Effector memory CD8-positive, alpha-beta T cell (primary cell): ENCODE results near the gene FAM227B.
"Not testable (repeated sequence)": the region's sequence is repeated elsewhere in the genome, so short reads cannot be mapped to it uniquely, and the experiment has no call there.

ENCODE experiments used
- ATAC-seq: fragments of 150-1000 bp; cut with Tn5 transposase; replicated peaks from 2 replicates; pipeline ENCODE4 v1.10.0; 2021; ENCODE audit warnings: mild to moderate bottlenecking, moderate library complexity
- DNase-seq, 3 experiments: peaks; one replicate each; pipeline ENCODE4 v3.0.0; 2021
- H3K27ac Mint-ChIP-seq, 2 donors: one replicate each; pipeline ENCODE4 v1.8.0; 2022; ENCODE audit warnings: mild to moderate bottlenecking in 2 of 2, mixed read lengths in 2 of 2, moderate library complexity in 2 of 2
- H3K27me3 Mint-ChIP-seq, 2 donors: one replicate each; pipeline ENCODE4 v1.8.0; 2022; ENCODE audit warnings: mixed read lengths in 2 of 2
- H3K36me3 Mint-ChIP-seq: one replicate; pipeline ENCODE4 v1.8.0; 2022; ENCODE audit warnings: mild to moderate bottlenecking, moderate library complexity, mixed read lengths; ENCODE audit not compliant: insufficient read depth
- H3K4me1 Mint-ChIP-seq, 2 donors: one replicate each; pipeline ENCODE4 v1.8.0; 2022; ENCODE audit warnings: low read depth in 2 of 2, mixed read lengths in 2 of 2
- H3K4me3 Mint-ChIP-seq, 2 donors: one replicate each; pipeline ENCODE4 v1.8.0; 2022; ENCODE audit warnings: mild to moderate bottlenecking in 2 of 2, mixed read lengths in 2 of 2, moderate library complexity in 2 of 2
- H3K9me3 Mint-ChIP-seq, 2 donors: one replicate each; pipeline ENCODE4 v1.8.0; 2022; ENCODE audit warnings: mixed read lengths in 2 of 2

FAM227B gene

DNA sequence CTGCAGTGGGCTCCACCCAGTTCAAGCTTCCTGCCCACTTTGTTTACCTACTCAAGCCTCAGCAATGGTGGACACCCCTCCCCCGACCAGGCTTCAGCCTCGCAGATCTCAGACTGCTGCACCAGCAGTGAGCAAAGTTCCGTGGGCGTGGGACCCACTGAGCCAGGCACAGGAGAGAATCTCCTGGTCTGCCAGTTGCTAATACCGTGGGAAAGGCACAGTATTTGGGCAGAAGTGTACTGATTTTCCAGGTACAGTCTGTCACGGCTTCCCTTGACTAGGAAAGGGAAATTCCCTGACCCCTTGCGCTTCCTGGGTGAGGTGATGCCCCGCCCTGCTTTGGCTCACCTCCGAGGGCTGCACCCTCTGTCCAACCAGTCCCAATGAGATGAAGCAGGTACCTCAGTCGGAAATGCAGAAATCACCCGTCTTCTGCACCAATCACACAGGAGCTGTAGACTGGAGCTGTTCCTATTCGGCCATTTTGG, 27.7 kb downstream of the FAM227B start:
- peaks cover 3 to 16% of the 10 kb centered on the region in 2 donors for H3K9me3 Mint-ChIP-seq
- H3K36me3 Mint-ChIP-seq, ATAC-seq: not testable (repeated sequence)

DNA sequence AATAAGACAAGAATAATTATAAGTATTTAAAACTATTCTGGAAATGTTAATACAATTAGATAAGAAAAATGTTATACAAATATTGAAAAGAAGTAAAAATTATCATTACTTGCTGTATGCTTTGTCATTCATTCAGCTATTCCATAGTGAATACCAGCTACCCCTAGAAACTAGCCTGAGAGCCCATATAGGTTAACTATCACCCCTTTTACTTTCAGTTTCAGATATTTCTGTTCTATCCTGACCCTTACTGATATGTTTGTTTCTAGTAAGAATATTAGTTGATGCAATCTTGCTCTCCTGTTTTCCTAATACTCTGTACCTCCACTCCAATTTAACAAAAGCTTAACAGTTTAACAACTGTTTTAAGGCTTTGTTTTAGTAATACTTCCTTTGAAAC, 31.6 kb downstream of the FAM227B start:
- H3K27ac Mint-ChIP-seq: peak overlapping the region; percentile 41 to 57
- DNase-seq: no peak
- H3K4me1 Mint-ChIP-seq: peaks cover 3 to 6% of the 10 kb centered on the region in 2 donors
- peaks cover 4% of the 10 kb centered on the region for H3K36me3 Mint-ChIP-seq
- peak overlapping the region in 1 of 2 donors; percentile 23 for H3K4me3 Mint-ChIP-seq
- ATAC-seq: peak; percentile 40
- no peaks in the 10 kb centered on the region for H3K27me3 Mint-ChIP-seq
- peaks cover 0 to 7% of the 10 kb centered on the region in 2 donors for H3K9me3 Mint-ChIP-seq

More for the DNA sequence above, 27.7 kb downstream of the FAM227B start:
- H3K27me3 Mint-ChIP-seq, DNase-seq, H3K27ac Mint-ChIP-seq, H3K4me1 Mint-ChIP-seq, H3K4me3 Mint-ChIP-seq: not testable (repeated sequence)

DNA sequence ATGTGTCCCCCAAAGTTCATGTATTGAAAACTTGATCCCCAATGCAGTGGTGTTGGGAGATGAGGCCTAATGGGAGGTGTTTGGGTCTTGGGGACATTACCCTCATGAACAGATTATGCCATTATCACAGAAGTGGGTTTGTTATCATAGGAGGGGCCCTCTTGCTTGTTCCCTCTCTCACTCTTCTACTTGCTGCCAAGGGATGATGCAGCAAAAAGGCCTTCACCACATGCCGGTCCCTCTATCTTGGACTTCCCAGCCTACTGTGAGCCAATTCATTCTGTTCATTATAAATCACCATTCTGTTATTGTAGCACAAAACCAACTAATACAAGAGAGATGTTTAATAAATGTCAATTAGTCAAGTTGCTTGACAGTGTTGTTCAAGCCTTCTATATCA, 47.2 kb downstream of the FAM227B start:
- no peaks in the 10 kb centered on the region for H3K4me1 Mint-ChIP-seq
- H3K4me3 Mint-ChIP-seq: no peak overlapping the region
- H3K27me3 Mint-ChIP-seq: no peaks in the 10 kb centered on the region
- no peak overlapping the region for H3K27ac Mint-ChIP-seq
- H3K9me3 Mint-ChIP-seq: peaks cover 4 to 22% of the 10 kb centered on the region in 2 donors
- no peak for DNase-seq
- no peak for ATAC-seq
- H3K36me3 Mint-ChIP-seq: no peaks in the 10 kb centered on the region

DNA sequence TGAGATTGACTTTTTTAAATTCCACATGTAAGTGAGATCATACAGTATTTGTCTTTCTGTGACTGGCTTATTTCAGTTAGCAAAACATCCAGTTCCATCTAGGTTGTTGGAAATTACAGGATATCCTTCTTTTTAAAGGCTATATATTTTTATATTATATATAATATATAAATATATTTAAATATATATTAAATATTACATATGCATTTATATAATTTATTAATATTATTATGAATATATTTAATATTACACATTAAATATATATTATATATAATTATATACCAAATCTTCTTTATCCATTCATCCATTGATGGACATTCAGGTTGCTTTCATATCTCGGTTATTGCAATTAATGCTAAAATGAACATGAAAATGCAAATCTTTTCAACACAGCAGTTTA, 49.9 kb downstream of the FAM227B start:
- no peak overlapping the region for H3K27ac Mint-ChIP-seq
- H3K4me1 Mint-ChIP-seq: no peaks in the 10 kb centered on the region
- no peak for ATAC-seq
- H3K4me3 Mint-ChIP-seq: no peak overlapping the region
- peaks cover 4 to 22% of the 10 kb centered on the region in 2 donors for H3K9me3 Mint-ChIP-seq
- H3K27me3 Mint-ChIP-seq: no peaks in the 10 kb centered on the region
- H3K36me3 Mint-ChIP-seq: no peaks in the 10 kb centered on the region
- DNase-seq: no peak

DNA sequence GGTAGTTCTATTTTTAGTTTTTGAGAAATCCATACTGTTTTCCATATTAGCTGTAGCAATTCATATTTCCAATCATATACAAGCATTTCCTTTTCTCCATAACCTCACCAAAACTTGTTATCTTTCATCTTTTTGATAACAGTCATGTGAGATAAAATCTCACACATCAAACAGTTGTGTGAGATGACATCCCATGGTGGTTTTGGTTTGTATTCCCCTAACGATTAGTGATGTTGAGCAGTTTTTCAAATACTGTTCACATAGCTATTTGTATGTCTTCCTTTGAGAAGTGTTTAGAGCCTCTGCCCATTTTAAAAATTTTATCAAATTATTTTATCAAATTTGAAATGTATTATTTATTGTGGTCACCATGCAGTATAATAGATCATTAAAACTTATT, 50.4 kb downstream of the FAM227B start:
- Mint-ChIP-seq H3K9me3 (peaks cover 4 to 22% of the 10 kb centered on the region in 2 donors), H3K27me3 (no peaks in the 10 kb centered on the region), H3K27ac (no peak overlapping the region), H3K4me1 (no peaks in the 10 kb centered on the region), H3K4me3 (no peak overlapping the region), H3K36me3 (no peaks in the 10 kb centered on the region)
- ATAC-seq: no peak
- no peak for DNase-seq

DNA sequence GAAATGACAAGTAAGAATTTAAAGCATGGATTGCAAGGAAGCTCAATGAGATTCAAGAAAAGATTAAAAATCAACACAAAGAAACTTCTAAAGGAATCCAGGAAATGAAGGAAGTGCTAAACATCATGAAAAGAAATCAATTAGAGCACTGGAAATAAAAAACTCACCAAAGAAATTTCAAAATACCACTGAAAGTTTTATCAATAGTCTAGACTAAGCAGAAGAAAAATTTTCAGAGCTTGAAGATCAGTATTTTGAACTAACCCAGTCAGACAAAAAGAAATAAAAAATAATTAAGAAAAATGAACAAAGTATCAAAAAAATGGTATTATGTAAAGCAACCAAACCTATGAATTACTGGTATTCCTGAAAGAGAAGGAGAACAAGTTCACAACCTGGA, 60.6 kb downstream of the FAM227B start:
- no peak for DNase-seq
- H3K36me3 Mint-ChIP-seq: no peaks in the 10 kb centered on the region
- H3K27ac Mint-ChIP-seq: no peak overlapping the region
- peaks cover 18 to 23% of the 10 kb centered on the region in 2 donors for H3K9me3 Mint-ChIP-seq
- no peak for ATAC-seq
- no peaks in the 10 kb centered on the region for H3K4me1 Mint-ChIP-seq
- no peak overlapping the region for H3K4me3 Mint-ChIP-seq
- H3K27me3 Mint-ChIP-seq: peaks cover under 1 to 5% of the 10 kb centered on the region in 2 donors

DNA sequence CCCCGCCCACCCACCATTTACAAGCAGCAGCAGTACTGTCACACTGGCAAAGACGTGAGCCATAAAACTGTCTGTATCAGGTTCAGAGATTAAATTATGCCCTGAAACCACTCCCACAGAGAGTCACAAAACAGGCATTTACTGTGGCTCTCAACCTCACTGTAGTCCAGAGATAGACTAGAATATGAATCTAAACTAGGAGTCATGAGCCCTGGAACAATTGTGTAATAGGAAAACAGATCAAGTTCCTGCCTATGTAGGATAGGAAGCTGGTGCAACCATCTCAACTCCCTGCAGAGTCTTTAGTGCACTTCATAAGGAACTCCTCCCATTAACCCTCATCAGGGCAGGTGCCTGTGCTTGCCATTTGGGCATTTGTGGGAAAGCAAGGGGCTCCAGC, 61.7 kb downstream of the FAM227B start:
- H3K36me3 Mint-ChIP-seq: no peaks in the 10 kb centered on the region
- no peak overlapping the region for H3K4me3 Mint-ChIP-seq
- H3K27me3 Mint-ChIP-seq: peaks cover 5 to 9% of the 10 kb centered on the region in 2 donors
- ATAC-seq: no peak
- no peak for DNase-seq
- peaks cover 22 to 23% of the 10 kb centered on the region in 2 donors for H3K9me3 Mint-ChIP-seq
- H3K4me1 Mint-ChIP-seq: no peaks in the 10 kb centered on the region
- H3K27ac Mint-ChIP-seq: peak overlapping the region in 1 of 2 donors; percentile 76

DNA sequence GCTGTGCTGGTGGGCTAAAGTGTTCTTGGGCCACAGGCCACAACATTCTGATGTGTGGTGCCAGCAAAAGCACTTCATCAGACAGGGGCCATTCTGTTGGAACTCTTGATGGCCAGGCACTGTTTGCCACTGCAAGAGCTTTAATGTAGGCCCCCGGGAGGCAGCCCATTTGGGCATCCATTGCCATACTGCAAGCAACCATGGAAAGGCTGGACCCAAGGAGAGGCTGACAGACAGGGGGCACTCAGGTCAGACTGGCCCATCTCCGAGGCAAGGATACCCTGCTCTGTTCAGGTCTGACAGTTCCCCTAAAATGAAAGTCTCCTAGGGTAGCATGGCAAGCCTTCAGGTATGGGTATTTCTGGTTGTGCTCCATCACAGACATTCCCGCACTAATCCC, 64.2 kb downstream of the FAM227B start:
- DNase-seq: no peak
- Mint-ChIP-seq H3K9me3 (peaks cover 18 to 39% of the 10 kb centered on the region in 2 donors), H3K4me3 (no peak overlapping the region), H3K36me3 (no peaks in the 10 kb centered on the region), H3K27ac (no peak overlapping the region), H3K4me1 (no peaks in the 10 kb centered on the region), H3K27me3 (peaks cover 5 to 17% of the 10 kb centered on the region in 2 donors)
- ATAC-seq: no peak

DNA sequence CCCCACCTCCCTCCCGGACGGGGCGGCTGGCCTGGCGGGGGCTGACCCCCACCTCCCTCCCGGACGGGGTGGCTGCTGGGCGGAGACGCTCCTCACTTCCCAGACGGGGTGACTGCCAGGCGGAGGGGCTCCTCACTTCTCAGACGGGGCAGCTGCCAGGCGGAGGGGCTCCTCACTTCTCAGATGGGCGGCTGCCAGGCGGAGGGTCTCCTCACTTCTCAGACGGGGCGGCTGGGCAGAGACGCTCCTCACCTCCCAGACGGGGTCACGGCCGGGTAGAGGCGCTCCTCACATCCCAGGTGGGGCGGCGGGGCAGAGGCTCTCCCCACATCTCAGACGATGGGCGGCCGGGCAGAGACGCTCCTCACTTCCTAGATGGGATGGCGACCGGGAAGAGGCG, 70.3 kb downstream of the FAM227B start:
- not testable (repeated sequence) for H3K36me3 Mint-ChIP-seq, H3K27ac Mint-ChIP-seq, H3K4me3 Mint-ChIP-seq, ATAC-seq, DNase-seq, H3K4me1 Mint-ChIP-seq
- Mint-ChIP-seq H3K27me3 (peaks cover 3 to 17% of the 10 kb centered on the region in 2 donors), H3K9me3 (peaks cover 10 to 26% of the 10 kb centered on the region in 2 donors)

DNA sequence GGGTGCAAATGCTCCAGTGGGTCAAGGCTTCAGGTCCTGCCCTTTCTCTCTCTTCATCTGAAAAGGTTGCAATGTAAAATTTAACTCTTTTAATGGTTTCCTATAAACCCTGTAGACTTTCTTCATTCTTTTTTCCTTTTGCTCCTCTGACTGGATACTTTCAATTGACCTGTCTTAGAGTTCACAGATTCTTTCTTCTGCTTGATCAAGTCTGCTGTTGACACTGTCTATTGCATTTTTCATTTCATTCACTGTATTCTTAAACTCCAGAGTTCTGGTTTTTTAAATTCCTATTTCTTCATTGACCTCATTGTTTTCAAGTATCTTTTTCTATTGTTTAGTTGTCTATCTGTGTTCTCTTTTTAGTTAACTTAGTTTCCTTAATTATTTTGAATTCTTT, 82.1 kb downstream of the FAM227B start:
- ATAC-seq (no peak), DNase-seq (no peak)
- H3K9me3 Mint-ChIP-seq: peaks cover 5 to 17% of the 10 kb centered on the region in 2 donors
- H3K4me3 Mint-ChIP-seq: no peak overlapping the region
- H3K4me1 Mint-ChIP-seq: no peaks in the 10 kb centered on the region
- no peaks in the 10 kb centered on the region for H3K36me3 Mint-ChIP-seq
- no peak overlapping the region for H3K27ac Mint-ChIP-seq
- H3K27me3 Mint-ChIP-seq: peaks cover 0 to 8% of the 10 kb centered on the region in 2 donors

DNA sequence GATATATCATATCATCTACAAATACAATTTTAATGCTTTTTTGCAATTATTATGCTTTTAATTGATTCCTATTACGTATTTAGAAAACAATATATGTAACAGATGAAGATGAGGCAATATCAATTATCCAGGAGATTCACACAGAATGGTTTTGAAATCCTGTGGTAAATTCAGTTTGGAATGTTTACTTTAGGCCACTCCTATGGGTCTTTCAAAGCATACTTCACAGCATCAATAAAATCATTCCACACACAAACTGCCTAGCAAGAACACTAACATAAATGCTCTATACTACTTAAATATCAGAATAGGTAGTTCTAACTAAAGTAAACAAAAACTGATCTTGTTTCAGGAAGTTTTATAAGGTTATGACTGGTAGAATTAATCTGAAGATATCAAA, 90.5 kb downstream of the FAM227B start:
- no peak for DNase-seq
- peaks cover 2 to 17% of the 10 kb centered on the region in 2 donors for H3K27me3 Mint-ChIP-seq
- no peak overlapping the region for H3K4me3 Mint-ChIP-seq
- H3K4me1 Mint-ChIP-seq: no peaks in the 10 kb centered on the region
- no peak overlapping the region for H3K27ac Mint-ChIP-seq
- no peak for ATAC-seq
- H3K36me3 Mint-ChIP-seq: no peaks in the 10 kb centered on the region
- H3K9me3 Mint-ChIP-seq: peaks cover 4 to 14% of the 10 kb centered on the region in 2 donors

DNA sequence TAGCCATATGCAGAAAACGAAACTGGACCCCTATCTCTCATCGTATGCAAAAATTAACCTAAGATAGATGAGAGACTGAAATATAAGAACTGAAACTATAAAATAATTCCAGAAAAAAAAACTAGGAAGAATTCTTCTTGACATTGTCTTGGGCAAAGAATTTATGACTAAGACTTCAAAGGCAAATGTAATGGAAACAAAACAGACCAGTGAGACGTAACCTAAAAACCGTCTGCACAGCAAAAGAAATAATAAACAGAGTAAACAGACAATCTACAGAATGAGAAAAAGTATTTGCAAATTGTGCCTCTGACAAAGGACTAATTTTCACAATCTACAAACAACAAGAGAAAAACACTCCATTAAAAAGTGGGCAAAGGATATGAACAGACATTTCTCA, 92.3 kb downstream of the FAM227B start:
- Mint-ChIP-seq H3K27me3 (peaks cover 9 to 12% of the 10 kb centered on the region in 2 donors), H3K4me1 (no peaks in the 10 kb centered on the region), H3K4me3 (no peak overlapping the region), H3K9me3 (peaks cover 5 to 6% of the 10 kb centered on the region in 2 donors), H3K27ac (no peak overlapping the region), H3K36me3 (no peaks in the 10 kb centered on the region)
- ATAC-seq: no peak
- DNase-seq: no peak

DNA sequence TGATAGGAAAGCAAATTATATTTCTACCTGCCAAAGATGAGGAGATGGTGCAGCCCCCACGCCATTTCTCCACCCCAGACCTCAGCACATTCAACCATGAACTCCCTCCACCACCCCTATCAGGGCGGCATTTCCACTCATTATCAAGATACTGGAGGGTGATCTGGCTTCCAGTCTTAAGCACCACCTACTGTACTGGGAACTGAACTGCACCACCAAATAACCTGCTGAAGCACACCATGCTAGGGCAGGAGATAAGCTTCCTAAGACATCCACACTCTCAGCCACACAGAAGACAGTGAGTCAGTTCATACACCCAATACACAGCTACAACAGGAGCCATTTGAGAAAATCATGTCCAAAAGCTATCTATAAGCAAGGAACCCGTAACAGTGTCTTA, 98.8 kb downstream of the FAM227B start:
- Mint-ChIP-seq H3K4me1 (no peaks in the 10 kb centered on the region), H3K27me3 (peaks cover 30 to 50% of the 10 kb centered on the region in 2 donors), H3K4me3 (no peak overlapping the region), H3K36me3 (no peaks in the 10 kb centered on the region), H3K9me3 (peaks cover 8 to 17% of the 10 kb centered on the region in 2 donors), H3K27ac (no peak overlapping the region)
- ATAC-seq (no peak), DNase-seq (no peak)

DNA sequence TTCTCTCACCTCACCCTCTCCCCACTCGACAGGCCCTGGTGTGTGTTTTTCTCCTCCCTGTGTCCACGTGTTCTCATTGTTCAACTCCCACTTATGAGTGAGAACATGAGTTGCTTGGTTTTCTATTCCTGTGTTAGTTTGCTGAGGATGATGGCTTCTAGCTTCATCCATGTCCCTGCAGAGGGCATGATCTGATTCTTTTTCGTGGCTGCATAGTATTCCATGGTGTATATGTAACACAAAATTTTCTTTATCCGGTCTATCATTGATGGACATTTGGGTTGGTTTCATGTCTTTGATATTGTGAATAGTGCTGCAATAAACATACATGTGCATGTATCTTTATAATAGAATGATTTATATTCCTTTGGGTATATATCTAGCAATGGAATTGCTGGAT, 107.9 kb downstream of the FAM227B start:
- not testable (repeated sequence) for H3K4me1 Mint-ChIP-seq, ATAC-seq, H3K36me3 Mint-ChIP-seq, DNase-seq, H3K27ac Mint-ChIP-seq, H3K4me3 Mint-ChIP-seq, H3K9me3 Mint-ChIP-seq
- peaks cover 9 to 13% of the 10 kb centered on the region in 2 donors for H3K27me3 Mint-ChIP-seq

DNA sequence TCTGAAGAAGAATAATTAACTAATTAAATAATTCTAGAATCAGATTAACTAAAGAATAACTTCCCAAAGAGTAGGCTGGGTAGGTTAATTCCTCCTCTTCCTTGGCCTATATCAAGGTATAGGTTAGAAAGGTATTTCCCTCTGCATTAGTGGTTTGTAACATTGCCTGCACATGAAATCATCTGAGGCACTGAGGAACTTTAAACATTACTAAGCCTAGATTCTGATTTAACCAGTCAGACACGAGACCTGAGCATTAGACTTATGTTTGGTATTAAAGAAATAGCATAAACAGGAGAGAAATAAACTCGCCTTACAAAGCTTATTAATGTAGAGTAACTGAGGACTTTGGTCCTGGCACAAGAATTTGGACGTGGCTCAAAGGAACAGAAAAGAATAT, 113.4 kb downstream of the FAM227B start:
- Mint-ChIP-seq H3K27me3 (no peaks in the 10 kb centered on the region), H3K36me3 (no peaks in the 10 kb centered on the region), H3K27ac (no peak overlapping the region), H3K4me1 (no peaks in the 10 kb centered on the region), H3K4me3 (no peak overlapping the region), H3K9me3 (no peaks in the 10 kb centered on the region)
- DNase-seq: no peak
- ATAC-seq: no peak
